HG02571 (cell line): Measurements from ENCODE around the gene MRPL1.

Experiments
- ATAC-seq: cut with Tn5 transposase; IDR thresholded peaks from one replicate; pipeline ENCODE4 v1.9.1; 2021; ENCODE audit warnings: mild to moderate bottlenecking, moderate library complexity; ENCODE audit not compliant: unreplicated experiment

Gene MRPL1

DNA sequence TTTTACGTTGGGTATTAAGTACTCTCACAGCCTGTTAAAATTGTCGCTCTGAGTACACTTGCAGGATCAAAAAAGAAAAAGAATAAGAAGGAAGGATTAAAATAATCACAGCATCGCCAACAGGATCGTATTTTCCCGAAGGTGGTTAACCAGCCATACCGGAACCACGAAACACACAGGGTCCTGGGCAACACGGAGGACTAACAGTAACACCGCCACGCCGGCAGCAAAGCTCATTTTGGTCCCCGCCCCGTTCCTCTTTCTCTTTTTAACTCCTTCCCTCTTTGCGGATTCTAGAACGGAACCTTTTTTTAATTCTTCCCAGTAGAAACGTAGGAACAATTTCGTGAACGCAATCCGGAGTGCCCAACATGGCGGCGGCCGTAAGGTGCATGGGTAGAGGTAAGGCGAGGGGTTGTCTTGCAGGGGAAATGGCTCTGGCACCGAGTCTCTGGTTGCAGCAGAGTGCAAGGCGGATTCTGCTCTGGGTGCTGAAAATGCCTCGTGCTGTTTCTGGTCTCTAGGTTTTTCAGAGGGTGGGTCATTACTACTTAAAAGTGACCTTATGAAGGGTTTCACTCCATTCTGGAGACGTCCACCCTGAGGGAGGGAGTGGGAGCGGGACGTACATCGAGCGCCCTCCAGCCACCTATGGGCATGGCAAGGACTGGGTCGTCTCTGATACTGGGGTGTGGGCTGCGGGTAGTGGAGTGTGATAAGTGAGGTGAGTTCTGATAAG lies at the start of gene MRPL1:
MRPL1 (plus strand) TSS at position 353 of the 739 bp plus-strand sequence; CDS start at position 372, 19 bp downstream.
- ATAC-seq = peak; percentile 83

DNA sequence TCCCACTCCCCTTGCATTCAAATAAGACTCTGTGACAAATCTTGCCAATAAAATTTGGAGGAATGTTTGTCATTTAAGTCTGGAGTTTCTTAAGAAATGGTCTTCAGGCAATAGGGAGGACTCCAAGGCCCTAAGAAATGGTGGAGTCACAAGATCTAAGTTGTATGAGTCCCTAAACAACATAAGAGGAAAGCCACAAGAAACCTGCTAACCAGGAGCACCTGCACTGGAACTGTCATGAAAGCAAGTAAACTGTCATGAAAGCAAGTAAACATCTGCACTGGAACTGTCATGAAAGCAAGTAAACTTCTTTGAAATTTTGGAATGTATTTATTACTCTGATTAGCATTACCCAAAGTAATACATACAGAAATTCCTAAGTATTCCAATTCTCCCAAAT lies 47.0 kb upstream of the MRPL1 start:
- ATAC-seq = no peak

DNA sequence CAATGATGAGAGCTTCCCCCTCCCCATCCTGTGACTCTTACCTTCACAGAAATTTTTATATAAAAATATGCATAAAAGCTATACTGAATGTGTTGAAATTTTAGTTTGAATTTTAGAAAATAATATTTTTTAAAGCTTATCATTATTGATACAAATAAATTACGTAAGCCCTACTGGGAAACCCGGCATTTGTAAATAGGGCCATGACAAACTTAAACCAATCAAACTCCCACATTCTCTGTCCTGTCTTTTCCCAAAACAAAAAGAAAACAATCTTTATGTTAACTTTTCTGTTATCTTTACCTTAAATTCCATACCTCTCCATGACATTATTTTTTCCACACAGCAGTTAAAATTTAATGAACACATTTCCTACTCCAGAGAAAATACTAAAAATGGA lies 46.1 kb upstream of the MRPL1 start:
- no peak for ATAC-seq

DNA sequence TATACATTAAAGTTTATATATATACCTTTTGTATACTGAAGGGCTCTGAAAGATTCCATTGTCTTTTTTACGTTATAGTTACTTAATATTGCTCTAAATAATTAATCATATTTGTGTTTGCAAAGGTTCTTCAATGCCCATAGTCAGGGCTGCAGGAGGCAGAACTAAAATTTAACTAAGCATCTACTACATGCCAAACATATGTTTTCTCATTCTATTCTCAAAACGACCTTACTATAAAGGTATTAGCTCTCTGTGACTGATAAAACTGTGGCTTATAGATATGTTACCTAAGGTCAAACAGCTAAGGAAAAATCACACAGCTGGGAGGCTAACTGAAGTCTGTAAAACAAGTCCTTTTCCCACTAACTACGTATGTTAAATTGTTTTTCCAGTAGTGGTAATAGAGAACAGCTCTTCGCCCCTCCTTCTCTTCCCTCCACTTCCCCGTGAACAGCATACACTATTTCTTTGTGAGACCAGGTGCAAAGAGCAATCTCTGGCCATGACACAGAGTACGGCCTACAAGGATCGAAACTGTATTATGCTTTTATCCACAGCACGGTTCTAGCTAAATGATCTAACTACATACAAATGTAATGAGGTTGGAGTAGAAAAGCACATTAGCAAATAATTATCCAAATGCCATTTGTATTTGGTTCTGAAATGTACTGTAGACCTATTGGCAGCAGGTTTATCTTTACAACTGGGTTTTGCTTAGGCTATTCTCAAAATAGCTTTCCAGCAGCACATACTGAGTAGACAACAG lies 45.1 kb upstream of the MRPL1 start:
- ATAC-seq = no peak

DNA sequence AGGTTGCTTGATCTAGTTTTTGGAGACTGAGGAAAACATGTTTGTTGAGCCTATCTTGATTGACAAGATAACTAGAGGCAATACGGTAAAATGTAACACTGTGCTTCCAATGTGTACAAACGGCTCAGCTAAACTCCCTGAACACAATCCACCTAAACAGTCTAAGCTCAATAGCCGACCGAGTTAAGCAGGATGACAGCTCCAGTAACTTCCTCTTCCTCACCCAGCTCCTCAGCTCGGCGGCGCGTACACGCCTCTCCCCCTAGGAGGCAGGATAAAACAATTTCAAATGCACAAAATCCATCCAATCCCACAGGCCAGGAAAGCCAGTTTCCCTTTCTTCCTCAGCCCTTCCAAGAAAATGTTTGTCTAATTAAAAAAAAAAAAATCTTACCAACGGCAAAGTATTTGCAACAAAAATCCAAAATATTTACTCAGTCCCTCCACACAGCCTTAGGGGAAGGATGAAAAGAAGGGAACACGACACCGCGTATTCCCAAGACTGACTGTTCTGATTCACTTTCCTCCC lies 44.5 kb upstream of the MRPL1 start:
- no peak for ATAC-seq

DNA sequence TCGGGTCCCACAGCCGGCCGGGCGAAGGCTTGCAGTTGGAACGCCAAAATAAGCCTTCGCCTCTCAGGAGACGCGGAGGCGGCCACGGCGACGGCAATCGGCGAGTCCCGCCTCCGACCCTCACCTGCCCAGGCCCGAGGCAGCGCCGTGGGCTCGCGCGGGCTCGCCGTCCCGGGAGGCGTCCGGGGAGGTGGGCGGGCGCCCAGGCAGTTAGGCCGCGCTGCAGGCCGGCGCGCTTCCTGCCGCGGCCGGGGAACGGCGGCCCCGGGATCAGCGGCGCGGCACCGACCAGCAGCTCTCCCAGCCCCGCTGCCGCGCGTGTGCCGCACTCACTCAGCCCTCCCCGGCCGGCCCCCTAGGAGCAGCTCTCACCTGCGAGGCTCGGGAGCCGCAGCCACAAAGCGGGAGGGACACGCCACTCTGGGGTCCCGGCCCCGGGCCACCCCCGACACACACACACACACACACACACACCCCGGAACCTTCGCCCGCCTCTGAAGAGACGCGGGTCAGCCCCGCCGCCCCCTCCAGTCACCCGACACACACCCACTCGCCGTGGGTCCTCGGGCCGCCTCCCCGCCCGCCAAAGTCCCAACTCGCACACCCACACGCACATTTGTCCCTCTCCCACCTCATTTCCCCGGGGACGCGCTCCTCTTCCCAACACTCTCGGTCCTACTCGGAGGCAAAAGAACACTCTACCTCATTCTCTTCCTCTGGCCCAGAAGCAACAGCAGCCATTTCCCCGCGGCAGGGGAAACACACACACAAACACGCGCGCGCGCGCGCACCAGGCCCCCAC lies 43.8 kb upstream of the MRPL1 start, which contains the start of gene CNOT6L:
CNOT6L (minus strand) TSS at position 767 of the 802 bp plus-strand sequence; CDS start at position 707, 60 bp downstream.
- ATAC-seq = no peak

DNA sequence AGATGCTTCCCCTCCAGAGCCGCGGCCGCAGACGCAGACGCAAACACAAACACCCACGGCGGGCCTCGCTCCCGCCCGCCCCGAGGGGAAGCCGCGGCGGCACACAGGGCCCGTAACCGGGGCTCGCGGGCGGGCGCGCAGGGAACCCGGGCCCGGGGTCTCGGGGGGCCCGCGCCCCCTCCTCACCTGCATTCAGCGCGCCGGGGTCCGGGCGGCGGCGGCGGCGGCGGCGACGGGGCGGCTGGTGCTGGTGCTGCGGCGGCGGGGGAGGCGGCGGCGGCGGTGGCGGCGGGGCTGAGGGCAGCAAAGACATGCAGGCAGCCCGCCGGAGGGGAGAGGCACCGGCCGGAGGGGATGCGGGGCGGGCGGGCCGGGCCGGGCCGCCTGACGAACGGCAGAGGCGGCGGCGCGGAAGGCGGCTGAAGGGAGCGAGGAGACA lies 43.2 kb upstream of the MRPL1 start:
- ATAC-seq = peak; percentile 23

DNA sequence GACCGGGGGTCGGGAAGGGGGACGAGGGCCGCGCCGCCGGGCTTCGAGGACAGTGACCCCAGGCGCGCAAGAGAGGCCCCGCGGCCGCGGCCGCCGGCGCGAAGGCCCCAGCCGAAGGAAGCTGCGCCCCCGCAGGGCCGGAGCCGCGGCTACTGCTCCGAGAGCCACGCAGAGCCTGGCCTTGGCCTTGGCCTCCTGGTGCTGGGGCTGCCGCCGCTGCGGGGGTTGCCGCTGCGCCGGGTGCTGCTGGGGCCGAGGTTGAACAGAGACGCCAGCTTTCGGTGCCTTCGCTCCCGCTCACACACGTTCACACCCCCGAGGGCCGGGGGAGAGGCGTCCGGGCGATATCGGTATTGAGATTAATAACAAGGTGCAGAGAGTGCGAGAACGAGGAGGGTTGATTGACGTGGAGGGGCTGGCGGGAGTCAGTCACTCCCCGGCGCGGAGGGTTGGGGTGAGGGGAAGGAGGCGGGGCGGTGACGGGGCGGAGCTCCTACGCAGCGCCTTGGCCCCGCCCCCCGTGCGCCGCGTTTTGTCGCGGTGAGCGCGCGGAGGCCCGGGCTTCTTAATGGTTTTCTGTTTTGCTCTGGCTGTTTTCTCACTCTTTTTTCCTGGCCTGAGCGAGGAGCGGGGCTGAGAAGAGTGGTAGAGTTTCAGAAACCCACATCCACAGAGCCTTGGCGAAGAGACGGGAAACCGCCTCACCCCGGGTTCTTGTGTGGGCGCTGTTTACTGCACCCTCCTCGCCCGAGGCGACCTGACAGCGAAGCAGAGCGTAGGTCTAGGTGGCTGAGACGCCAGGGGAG lies 42.6 kb upstream of the MRPL1 start:
- peak; percentile 72 for ATAC-seq

DNA sequence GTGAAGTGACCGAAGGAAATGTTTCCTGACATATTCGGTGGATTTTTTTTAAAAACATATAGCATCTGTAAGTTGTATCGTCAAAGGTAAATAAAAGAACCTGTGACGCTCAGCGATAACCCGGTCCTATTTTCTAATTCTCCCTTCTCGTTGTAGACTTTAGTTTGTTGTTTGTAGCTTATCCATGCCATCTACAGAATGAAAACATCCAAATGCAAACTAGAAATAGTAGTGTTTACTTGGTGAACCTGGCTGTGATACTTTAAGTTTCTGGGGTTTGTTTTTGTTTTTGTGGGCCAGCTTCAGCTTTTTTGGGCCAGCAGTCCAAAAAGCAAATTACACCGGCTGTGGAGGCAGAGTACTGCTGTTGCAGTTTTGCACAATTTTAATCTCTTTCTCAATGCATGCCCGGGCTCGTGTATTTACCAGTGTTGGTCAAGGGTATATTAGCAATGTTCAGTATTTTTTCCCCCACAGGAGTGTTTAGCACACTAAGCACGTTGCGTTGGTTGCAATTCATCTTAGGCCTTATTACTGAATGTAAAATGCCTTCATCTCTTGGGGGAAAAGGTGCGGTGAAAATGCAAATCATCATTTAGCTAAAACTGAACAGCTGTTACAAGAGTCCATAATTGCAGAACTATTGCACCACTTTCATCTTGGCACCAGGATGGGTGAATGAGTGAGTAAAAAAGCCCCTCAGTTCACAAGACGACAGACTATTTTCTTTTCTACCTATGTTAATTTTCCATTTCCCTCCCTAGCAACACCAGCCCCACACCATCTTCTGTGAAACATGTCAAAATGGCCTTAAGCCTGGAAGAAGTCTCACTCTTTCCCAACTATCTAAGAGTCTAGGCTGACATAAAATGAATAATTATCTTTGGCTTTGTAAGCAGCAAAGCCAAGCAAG lies 41.7 kb upstream of the MRPL1 start:
- ATAC-seq = no peak

DNA sequence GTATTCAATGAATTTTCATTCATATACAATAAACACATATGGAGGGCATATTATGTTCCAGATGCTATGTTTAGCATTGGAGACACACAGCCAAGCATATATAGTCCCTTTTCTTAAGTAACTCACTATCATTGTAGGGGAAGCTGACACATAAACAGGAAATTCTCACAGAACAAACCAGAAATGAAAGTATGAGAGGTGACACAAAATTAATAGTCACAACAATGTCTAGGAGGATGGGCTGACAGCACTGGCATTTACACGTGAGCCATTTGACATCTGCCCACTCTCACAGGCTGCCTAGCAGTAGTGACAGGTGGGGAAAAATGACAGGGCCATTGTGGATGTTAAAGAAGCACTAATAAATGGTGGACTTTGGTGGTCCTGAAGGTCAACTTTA lies 40.9 kb upstream of the MRPL1 start:
- no peak for ATAC-seq

DNA sequence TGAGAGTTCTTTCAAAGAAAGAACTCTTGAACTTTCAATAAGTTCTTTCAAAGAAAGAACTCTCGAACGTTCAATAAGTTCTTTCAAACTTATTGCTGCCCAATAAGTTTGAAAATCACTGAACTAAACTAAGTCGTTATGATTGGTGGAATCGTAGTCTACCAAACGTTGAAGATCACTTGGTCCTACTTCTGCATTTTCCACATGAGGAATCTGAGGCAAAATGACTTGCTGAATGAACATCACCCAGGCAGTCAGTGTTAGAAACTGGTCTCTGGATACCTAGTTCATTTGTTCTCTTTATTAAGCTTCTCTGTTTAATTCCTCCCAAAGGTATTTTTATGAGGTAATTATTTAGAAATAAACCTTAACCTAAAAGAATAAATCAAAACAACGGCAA lies 36.4 kb upstream of the MRPL1 start:
- no peak for ATAC-seq

DNA sequence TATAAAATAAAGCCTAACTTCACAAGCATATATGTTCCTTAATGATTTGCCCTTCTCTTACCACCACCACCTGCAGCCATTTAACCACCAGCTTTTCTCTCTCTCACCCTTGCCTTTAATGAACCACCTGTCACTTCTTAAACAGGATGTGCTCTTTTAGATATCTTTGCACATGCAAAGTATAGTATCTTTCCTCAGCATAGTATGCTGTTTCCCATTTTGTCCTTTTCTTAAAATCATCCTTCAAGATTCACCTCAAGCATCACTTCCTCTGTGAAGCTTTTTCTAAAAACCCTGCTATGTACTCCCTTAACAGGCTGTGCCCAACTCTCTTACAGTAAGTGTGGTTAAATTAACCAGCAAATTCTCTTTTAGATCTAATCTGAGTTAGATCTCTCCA lies 35.3 kb upstream of the MRPL1 start:
- peak; percentile 63 for ATAC-seq

DNA sequence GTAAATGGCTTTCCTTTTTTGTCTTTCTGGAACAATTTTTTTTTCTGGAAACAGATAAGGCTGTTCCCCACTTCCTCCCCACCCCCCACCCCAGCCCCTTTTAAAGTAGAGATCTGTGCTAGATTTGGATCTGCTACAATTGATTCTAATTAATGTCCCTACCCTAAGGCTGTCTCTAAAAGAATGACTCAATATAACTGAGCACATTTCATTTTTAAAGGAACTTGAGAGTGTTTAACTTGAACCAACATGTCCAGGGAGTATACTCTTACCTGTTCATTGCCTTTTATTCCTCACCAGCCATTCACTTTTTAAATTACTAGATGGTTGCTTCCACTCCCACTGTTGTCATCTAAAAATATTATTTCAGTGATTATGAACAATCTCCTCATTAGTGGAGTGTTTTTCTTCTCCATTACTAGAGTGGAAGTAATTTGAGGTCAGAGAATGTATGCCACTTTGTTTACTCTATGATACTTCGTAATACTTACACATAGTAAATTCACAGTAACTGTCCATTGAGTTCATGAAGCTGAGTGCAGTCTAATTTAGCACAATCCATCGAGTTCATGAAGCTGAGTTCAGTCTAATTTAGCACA lies 29.4 kb upstream of the MRPL1 start:
- ATAC-seq = no peak

DNA sequence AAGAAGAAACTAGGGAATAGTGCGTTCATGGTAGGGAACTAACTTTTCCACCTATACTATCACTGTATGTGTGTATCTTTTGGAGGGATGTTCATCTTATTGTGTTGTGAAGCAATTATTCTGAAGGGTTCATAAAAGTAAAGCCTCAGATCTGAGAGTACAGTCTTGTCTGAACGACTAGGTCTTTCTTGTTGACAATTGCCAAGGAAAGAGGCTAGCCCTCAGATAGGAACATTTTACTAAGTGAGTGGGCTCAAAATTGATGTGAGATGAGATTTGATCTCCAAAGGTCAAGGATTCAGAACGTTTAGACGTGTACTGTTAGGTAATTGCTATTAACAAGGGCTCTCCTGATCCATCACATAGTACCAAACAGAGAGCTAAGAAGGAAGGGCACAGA lies 28.2 kb upstream of the MRPL1 start:
- ATAC-seq = no peak

DNA sequence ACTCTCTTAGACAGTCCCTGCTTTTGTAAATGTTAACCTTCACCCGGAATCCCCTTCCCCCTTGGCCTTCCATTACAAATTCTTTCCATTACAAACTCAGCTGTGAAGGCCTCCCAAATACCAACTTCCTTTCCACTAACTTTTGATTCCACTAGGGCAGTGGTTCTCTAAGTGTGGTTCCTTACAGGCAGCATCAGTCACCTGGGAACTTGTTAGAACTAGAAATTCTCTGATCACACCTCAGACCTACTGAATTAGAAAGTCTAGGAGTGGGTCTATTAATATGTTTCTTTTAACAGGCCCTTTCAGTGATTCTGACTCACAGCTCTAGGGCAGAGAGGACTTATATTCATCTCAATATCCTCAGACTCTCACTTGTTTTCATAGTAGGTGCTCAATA lies 19.0 kb upstream of the MRPL1 start:
- no peak for ATAC-seq

DNA sequence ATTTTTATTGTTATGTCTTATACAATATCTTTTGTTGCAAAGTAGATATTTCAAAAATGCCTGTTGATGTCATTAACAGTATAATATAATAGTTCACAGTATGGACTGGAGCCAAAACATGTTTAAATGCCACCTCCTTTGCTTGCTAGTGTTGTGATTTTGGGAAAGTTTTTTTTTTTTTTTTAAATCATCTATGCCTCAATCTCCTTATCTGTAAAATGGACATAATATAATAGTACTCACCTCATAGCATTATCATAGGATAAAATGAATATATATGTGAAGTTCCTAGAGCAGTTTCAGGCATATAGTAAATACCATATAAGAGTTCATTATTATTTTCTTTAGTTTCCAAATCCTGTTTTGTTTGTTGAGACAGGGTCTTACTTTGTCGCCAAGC lies 18.3 kb upstream of the MRPL1 start:
- no peak for ATAC-seq

DNA sequence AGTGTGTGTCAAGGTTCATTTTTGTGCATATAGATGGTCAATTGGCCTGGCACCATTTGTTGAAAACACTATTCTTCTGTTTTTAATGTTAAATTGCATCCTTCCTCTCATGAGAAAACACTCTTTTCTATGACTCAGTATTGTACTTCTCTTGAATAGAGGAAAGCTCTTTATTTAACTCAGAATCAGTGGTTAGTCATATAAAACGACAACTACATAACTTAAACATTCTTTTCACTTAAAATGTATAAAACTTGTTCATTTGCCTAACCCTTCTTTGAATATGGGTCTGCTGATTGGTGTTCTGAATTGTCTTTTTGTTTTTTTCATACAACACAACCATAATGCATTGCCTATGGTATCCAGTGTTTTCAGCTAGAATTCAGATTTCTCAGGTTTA lies 17.2 kb upstream of the MRPL1 start:
- ATAC-seq = no peak

DNA sequence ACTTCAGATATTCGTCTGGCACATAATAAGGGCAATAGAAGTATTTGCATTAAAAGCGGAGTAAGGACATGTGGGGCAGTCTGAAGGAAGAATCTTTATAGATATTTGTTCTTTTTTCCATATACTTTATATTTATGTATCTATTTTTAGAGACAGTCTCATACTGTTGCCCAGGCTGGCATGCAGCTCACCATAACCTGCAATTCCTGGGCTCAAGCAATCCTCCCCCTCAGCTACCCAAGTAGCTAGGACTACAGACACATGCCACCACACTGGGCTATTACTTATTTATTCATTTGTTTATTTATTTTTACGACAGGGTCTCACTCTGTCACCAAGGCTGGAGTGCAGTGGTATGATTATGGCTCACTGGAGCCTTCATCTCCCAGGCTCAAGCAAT lies 16.7 kb upstream of the MRPL1 start:
- no peak for ATAC-seq

DNA sequence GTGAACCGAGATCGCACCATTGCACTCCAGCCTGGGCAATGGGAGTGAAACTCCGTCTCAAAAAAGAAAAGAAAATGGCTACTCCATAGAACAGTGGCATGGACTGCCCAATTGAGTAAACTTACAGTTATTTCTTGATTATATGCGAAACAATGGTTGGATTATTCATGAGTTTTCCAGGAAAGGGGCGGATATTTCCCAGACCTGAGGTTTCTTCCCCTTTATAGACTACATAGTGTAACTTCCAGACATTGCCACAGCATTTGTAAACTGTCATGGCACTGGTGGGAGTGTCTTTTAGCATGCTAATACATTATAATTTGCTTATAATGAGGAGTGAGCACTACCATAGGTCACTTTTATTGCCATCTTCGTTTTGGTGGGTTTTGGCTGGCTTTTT lies 14.1 kb upstream of the MRPL1 start:
- ATAC-seq = no peak
